ENCODE measurements around the gene CHAC1. TPM values are rescaled to one million over a fixed set of nuclear protein-coding genes. Genes with fewer than 3 reads are reported as not detected.

CHAC1 gene
- total RNA-seq, 1 experiment from 2014 or later = 1.9 TPM

DNA sequence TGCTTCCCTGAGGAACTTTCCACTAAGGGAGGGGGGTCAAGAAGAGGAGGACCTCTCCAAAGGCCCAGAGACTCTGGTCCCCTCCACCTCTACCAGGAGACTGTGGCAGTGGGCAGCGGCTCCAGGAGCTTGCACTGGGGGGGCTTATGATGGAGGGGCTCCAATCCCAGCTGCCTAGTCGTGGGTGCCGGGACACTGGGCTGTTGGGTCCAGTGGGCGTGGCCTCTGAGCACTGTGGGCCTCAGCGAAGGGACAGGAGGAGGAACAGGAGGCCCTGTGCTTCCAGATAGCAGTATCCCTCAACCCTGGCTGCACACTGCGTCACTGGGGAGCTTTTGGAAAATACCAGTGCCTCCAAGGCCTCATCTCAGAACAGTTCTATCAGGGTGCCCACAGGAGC, 37.6 kb upstream of the CHAC1 start:
- Histone ChIP-seq H3K9me3 (replicated peaks) (no peaks in the 10 kb centered on the region), H3K36me3 (no peaks in the 10 kb centered on the region), H3K4me1 (replicated peaks) (peaks cover 7% of the 10 kb centered on the region), H3K4me3 (no peak overlapping the region), H3K27ac (no peak overlapping the region), H3K27me3 (replicated peaks) (no peaks in the 10 kb centered on the region)
- no peak for DNase-seq (ENCODE audit: low read depth in 1 of 2, low spot score in 2 of 2)

DNA sequence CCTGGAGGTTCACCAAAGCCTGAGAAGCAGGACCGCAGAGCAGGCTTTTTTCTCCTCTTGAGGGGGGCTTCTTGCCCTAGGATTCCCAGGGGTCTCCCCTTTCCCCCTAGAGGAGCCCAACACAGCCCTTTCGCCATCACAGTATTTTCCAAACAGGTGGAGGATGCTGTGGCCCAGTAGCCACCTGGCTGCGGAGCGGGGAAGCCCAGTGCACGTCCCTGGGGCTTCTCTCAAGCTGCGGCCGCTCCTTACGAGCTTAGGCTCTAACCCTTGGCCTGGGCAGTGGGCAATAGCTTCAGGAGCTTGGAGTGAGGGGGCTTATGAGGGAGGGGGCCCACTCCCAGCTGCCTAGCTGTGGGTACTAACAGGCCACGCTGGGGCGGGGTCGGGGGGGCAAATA, 35.7 kb upstream of the CHAC1 start:
- peaks cover 7% of the 10 kb centered on the region for H3K4me1 ChIP-seq (replicated peaks)
- DNase-seq (ENCODE audit: low read depth in 1 of 2, low spot score in 2 of 2) = no peak
- no peaks in the 10 kb centered on the region for H3K36me3 ChIP-seq
- H3K27me3 ChIP-seq (replicated peaks) = no peaks in the 10 kb centered on the region
- H3K4me3 ChIP-seq = no peak overlapping the region
- H3K27ac ChIP-seq = no peak overlapping the region
- H3K9me3 ChIP-seq (replicated peaks) = no peaks in the 10 kb centered on the region

DNA sequence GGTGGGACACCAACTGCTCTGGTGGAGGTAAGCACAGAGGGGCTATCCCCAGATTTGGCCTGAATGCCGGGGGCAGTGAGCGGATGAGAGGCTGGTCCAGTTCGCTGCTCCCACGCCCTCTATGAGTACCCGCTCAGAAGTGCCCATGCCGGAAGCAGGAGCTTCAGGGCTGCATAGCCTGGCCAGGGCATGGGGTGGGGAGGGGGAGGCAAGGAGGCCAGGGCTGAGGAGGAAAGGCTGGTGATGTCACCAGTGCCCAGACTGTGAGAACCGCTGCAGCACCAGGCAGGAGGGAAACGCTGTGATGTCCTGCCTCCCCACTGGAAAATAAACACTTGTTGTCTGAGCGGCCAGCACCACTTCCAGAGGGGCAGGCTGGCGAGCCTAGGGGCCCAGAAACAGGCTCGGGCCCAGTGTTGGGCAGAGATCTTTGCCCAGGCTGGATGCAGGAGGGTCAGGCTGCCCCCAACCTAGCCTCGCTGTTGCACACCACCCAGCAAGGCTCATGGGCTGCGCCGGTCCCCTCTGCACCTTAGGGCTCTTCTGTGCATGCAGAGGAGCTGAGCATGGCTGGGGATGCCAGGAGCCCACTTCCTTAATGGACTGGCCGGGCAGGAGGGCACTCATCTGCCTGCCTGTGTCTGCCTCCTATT, 35.0 kb upstream of the CHAC1 start:
- Histone ChIP-seq H3K4me3 (no peak overlapping the region), H3K4me1 (replicated peaks) (peaks cover 7% of the 10 kb centered on the region), H3K27ac (no peak overlapping the region), H3K27me3 (replicated peaks) (no peaks in the 10 kb centered on the region), H3K9me3 (replicated peaks) (no peaks in the 10 kb centered on the region), H3K36me3 (no peaks in the 10 kb centered on the region)
- DNase-seq (ENCODE audit: low read depth in 1 of 2, low spot score in 2 of 2) = no peak

DNA sequence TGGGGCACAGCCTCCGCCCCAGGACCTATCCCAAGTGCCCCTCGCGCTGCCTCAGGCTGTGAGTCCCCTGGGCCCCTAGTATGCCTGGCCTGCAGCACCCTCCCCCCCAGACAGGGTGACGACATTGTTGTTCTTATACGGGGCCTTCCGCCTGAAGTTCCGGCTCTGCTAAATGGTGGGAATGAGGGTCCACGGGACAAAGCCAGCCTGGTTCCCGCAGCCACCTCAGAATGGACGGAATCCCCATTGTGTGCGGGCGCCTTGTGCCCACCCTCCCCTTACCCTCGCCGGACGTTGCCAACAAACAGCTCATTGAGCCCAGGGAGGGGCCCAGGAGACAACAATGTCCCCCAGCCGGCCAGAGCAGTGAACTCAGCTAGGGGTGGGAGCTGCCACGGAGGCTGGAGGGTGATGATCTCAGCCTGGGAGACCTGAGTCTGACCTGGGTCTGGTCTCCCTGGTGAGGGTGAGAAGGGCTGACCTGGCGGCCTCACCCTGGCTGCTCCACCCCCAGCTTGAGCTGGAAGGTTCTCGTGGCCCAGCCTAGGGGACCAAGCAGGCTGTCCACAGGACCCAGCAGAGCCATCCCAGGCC, 34.4 kb upstream of the CHAC1 start:
- DNase-seq (ENCODE audit: low read depth in 1 of 2, low spot score in 2 of 2) = no peak
- Histone ChIP-seq H3K4me3 (no peak overlapping the region), H3K36me3 (no peaks in the 10 kb centered on the region), H3K4me1 (replicated peaks) (peaks cover 7% of the 10 kb centered on the region), H3K27ac (no peak overlapping the region), H3K9me3 (replicated peaks) (no peaks in the 10 kb centered on the region), H3K27me3 (replicated peaks) (no peaks in the 10 kb centered on the region)

DNA sequence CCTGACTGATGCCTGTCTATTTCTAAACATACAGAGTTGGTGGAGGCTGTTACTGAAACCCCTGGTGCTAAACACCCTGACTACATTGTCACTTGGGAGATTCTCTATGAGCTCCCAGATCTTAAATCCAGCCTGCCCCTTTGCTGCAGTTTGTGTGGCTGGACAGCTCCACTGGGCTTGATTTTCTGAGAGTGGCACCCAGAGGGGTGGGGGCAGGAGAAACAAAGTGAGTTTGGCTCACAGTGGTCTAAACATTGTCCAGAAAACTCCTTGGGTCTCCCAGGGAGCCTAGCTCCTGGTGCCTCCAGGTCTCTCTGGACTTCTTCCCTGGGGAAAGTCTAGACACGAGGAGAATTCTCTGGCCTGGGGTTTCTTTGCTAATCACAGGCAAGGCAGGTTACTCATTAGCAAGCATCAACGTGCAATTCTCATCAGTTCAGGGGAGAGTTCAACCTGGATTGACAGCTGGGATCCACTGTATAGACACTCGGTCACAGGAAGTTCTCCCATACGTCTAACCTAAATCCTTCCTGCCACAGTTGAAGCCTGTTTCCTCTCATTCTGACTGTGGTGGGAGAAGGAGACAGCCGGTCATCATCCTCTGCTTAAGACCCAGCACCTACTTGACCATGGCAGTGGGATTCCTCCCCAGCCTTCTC, 31.2 kb upstream of the CHAC1 start:
- Histone ChIP-seq H3K36me3 (no peaks in the 10 kb centered on the region), H3K27ac (no peak overlapping the region), H3K4me1 (replicated peaks) (peaks cover 15% of the 10 kb centered on the region), H3K9me3 (replicated peaks) (no peaks in the 10 kb centered on the region), H3K27me3 (replicated peaks) (peaks cover 21% of the 10 kb centered on the region), H3K4me3 (no peak overlapping the region)
- DNase-seq (ENCODE audit: low read depth in 1 of 2, low spot score in 2 of 2) = no peak

DNA sequence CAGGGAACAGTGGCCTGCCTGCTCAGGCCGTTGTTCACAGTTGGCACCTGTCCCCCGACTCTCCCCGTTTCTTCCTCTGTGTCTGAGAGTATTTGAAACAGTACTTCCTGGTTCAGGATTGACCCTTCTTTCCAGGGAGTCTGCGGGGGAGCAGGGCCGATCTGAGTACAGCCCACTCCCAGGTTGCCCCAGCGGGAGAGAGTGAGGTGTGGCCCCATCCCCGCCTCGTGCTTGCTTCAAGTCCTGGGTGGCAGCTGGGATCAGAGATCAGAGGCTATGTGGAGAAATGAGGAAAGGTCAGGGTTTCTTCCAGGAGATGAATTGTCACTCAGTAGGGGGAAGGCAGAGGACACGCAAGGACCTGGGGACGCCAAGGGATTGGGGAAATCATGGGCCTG, 30.7 kb upstream of the CHAC1 start:
- Histone ChIP-seq H3K4me3 (no peak overlapping the region), H3K27me3 (replicated peaks) (peaks cover 26% of the 10 kb centered on the region), H3K9me3 (replicated peaks) (no peaks in the 10 kb centered on the region), H3K27ac (no peak overlapping the region), H3K36me3 (no peaks in the 10 kb centered on the region), H3K4me1 (replicated peaks) (peaks cover 15% of the 10 kb centered on the region)
- no peak for DNase-seq (ENCODE audit: low read depth in 1 of 2, low spot score in 2 of 2)

DNA sequence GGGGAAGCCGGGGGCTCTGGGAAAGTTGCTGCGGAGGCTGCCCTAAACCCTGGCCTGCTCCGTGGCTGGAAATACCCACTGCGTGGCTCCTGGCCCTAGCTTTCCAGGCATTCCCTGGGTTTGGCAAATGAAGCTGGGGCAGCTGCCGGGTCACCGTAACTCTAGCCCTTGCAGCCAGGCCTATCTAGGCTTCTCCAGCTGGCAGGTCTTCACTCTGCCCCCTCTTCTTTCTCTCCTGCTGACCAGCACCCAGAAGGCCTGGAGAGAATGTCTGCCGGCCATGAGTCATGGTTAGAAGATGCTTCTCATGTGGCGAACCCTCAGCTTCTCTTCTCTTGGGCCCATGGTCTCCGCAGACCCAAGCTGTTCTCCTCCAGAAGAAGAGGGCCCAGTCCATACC, 29.7 kb upstream of the CHAC1 start:
- Histone ChIP-seq H3K27ac (no peak overlapping the region), H3K36me3 (no peaks in the 10 kb centered on the region), H3K27me3 (replicated peaks) (peaks cover 35% of the 10 kb centered on the region), H3K9me3 (replicated peaks) (no peaks in the 10 kb centered on the region), H3K4me3 (no peak overlapping the region), H3K4me1 (replicated peaks) (peaks cover 20% of the 10 kb centered on the region)
- no peak for DNase-seq (ENCODE audit: low read depth in 1 of 2, low spot score in 2 of 2)

DNA sequence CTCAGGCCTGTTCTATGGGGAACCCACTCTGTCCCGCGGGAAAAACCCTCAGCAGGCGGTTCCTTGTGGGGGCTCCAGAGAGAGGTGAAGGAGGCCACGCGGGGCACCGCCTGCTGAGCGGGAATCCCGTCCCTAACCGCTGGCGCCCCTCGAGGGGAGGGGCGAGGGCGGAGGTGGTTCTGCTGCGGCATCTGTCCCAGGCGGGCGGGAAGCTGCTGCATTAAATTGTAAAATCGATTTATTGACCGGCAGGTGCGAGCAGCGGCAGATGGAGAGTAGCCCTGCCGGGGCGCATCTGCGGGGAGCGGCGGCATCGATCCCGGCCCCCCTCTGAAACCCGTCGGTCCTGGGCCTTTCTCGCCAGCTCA, 27.8 kb upstream of the CHAC1 start:
- H3K4me1 ChIP-seq (replicated peaks) = peaks cover 34% of the 10 kb centered on the region

DNA sequence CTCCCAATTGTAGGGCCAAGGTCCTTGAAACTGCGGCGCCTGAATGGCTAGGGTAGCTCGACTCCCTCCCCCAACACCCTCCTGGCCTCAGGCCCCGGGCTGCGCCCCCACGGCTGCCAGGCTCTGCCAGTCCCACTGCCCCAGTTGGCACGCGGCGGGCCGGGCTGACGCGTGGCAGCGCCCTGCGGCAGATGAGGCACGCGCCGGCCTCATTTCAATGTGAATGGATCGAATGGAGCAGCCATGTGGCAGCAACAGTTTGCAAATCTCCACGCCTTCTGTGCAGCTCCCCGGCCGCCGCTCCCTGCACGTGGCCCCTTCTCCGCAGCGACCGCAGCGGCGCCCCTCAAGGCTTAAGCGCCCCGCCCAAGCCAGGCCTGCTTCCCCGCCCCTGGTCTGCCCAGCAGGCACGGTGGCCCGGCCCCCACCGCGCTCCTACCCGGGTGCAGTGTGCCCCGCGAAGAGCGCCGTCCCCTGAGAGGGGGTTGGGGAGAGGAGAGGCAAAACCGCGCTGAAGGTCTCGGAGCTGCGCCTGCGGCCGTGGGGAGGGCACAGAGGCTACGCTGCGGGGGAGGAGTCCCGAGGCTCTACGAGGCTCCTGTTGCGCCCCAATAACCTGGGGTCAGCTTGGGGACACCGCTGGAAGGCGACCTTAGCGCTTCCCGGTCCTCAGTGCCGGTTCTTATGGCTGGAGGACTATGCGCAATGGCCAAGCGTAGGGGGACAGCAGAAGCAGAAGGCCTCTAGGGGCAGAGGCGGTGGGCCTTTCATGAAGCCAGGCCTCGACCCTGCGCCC, 27.2 kb upstream of the CHAC1 start:
- DNase-seq (ENCODE audit: low read depth in 1 of 2, low spot score in 2 of 2) = no peak
- Histone ChIP-seq H3K27ac (no peak overlapping the region), H3K9me3 (replicated peaks) (no peaks in the 10 kb centered on the region), H3K4me3 (no peak overlapping the region), H3K36me3 (no peaks in the 10 kb centered on the region), H3K4me1 (replicated peaks) (peaks cover 38% of the 10 kb centered on the region), H3K27me3 (replicated peaks) (peaks cover 60% of the 10 kb centered on the region)

More for the DNA sequence above, 27.8 kb upstream of the CHAC1 start:
- Histone ChIP-seq H3K27me3 (replicated peaks) (peaks cover 54% of the 10 kb centered on the region), H3K36me3 (no peaks in the 10 kb centered on the region), H3K4me3 (no peak overlapping the region), H3K27ac (no peak overlapping the region), H3K9me3 (replicated peaks) (no peaks in the 10 kb centered on the region)
- DNase-seq (ENCODE audit: low read depth in 1 of 2, low spot score in 2 of 2) = no peak

DNA sequence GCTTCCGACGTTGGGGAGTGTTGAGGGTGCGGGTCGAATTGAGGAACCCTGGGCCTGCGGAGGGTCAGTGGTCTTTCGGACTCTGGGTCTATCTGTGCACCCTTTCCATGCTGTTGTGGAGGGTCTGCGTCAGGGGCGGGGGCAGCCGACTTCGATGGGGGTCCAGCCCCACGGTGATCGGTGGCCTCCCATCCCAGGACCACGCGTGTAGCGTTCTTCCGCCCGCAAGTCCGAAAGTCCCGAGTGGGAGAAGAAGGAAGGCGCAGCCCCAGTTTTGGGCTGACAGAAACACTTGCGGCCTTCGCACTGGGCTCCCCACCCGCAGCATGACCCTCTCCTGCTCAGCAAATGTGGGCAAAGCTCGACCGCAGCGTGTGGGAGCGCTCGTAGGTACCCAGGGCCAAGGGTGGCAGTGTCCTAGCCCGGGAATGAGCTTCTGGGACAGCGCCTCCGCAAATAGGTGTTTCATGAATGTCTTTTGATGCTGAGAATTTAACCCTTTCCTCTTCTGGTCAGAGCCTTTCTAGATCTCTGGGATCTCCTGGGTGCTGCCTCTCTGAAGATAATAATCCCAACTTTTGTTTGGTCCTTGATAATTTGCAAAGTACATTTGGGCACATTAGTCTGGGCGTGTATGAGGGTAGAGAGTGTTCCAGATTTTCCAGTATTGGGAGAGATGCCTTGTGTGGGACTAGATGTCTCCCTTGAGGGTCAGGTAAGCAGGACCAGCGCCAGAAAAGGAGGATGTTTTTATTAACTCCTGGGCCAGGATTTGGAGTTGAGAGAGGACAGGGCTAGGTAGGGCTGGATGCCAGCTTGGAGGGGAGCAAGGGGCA, 26.4 kb upstream of the CHAC1 start:
- no peak for DNase-seq (ENCODE audit: low read depth in 1 of 2, low spot score in 2 of 2)
- Histone ChIP-seq H3K4me1 (replicated peaks) (peaks cover 38% of the 10 kb centered on the region), H3K36me3 (no peaks in the 10 kb centered on the region), H3K4me3 (no peak overlapping the region), H3K9me3 (replicated peaks) (no peaks in the 10 kb centered on the region), H3K27me3 (replicated peaks) (peaks cover 68% of the 10 kb centered on the region), H3K27ac (no peak overlapping the region)

DNA sequence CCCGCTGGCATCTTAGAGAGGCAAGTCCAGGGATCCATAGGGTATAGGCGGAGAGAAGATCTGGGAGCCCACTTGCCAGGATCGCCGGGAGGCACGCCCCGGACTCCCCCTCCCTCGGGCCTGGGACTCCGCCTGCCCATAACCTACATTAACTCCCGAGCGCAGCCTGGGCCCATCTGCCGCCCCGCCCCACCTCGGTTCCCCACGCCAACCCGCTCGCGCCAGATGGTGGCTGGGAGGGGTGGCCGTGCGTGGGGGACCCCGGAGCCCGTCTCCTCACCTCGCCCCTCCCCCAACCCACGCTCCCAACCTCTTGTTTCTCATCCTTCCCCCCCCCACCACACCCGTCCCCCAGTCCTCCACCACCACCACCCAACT, 25.8 kb upstream of the CHAC1 start:
- H3K9me3 ChIP-seq (replicated peaks) = no peaks in the 10 kb centered on the region
- no peak overlapping the region for H3K4me3 ChIP-seq
- H3K27ac ChIP-seq = no peak overlapping the region
- H3K27me3 ChIP-seq (replicated peaks) = peaks cover 74% of the 10 kb centered on the region
- no peak for DNase-seq (ENCODE audit: low read depth in 1 of 2, low spot score in 2 of 2)
- H3K4me1 ChIP-seq (replicated peaks) = peaks cover 38% of the 10 kb centered on the region
- no peaks in the 10 kb centered on the region for H3K36me3 ChIP-seq

DNA sequence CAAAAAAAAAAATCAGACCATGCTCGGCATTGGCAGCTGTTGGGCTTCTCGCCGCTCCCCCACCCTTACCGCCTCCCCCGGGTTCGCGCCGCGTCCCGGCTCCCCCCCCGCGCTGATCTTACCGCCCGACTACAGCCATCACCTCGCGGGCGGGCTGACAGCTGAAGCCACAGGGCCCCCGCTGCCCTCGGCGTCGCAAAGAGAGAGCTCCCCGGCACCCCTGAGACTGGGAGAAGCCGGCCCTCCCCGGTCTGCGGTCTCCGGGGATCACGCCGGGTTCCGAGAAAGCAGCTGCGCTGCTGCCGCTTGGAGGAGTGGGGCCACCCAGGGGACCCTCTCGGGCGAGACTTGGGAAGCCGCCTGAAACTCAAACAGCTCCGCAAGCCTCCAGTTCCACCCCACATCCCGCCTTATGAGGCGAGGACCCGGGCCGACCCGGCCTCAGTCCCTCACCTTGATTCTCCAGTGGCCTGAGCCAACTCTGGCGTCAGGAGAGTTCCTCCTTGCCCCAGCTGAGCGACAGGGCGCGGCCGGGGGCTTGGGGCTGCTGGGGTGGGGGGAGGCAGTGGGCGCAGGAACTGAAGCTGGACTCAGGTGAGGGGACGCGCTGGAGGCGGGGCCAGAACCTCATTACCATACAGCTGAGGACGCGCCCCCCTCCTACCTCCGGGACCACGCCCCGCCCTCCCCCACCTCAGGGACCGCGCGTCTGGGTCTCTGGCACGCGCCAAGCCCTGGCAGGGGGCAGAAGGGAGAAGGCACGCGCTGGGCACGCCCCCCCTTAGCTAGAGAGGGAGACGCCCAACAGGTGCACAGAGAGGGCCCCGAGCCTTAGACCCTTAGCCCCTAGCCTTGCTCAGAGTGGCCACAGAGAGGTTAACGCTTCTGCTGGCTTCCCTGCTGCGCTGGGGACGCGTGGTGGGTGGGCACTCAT, 25.1 kb upstream of the CHAC1 start:
- H3K4me3 ChIP-seq = no peak overlapping the region
- no peaks in the 10 kb centered on the region for H3K9me3 ChIP-seq (replicated peaks)
- no peak overlapping the region for H3K27ac ChIP-seq
- H3K36me3 ChIP-seq = no peaks in the 10 kb centered on the region
- DNase-seq (ENCODE audit: low read depth in 1 of 2, low spot score in 2 of 2) = no peak
- peaks cover 38% of the 10 kb centered on the region for H3K4me1 ChIP-seq (replicated peaks)
- H3K27me3 ChIP-seq (replicated peaks) = peaks cover 78% of the 10 kb centered on the region
